NCI-H146 treated with DMSO at 0.1 percent for 48 hours (cell line): Measurements from ENCODE around the gene REEP3.
"Not testable (repeated sequence)": the region's sequence is repeated elsewhere in the genome, so short reads cannot be mapped to it uniquely, and the experiment has no call there.

ENCODE experiments used
- DNase-seq: peaks from one replicate; lab custom pipeline; 2025; ENCODE audit not compliant: unreplicated experiment; lab: John Stamatoyannopoulos, UW

REEP3 gene, protein sequence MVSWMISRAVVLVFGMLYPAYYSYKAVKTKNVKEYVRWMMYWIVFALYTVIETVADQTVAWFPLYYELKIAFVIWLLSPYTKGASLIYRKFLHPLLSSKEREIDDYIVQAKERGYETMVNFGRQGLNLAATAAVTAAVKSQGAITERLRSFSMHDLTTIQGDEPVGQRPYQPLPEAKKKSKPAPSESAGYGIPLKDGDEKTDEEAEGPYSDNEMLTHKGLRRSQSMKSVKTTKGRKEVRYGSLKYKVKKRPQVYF

GRCh38 chr10:63520500-63521415, at the start of gene REEP3:
Gene REEP3 (plus strand): TSS chr10:63521401. CDS start chr10:63521546, 145 bp downstream.
- DNase-seq = no peak

DNA sequence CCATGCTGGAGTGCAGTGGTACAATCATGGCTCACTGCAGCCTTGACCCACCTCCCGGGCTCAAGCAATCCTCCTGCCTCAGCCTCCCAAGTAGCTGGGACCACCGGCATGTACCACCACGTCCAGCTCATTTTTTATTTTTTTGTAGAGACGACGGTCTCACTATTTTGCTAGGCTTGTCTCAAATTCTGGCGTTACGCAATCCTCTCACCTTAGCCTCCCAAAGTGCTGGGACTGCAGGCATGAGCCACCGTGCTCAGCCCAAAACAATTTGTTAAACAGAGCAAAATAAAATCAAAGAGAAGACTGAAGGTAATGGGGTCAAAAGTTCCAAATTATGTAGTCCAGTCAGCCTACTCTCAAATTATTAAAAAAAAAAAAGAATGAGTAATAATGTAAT, 46.7 kb upstream of the REEP3 start:
- no peak for DNase-seq

DNA sequence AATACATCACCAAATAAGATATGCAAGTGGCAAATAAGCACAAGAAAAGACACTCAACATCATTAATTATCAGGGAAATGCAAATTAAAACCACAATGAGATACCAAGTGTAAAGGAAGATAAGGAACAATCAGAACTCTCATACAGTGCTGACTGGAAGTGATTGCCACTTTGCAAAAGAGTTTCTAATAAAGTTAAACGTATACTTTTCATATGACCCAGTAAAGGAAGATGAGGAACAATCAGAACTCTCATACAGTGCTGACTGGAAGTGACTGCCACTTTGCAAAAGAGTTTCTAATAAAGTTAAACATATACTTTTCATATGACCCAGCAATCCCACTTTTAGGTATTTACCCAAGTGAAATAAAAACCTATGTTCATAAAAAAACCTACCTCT, 43.3 kb upstream of the REEP3 start:
- DNase-seq = no peak

- DNase-seq = no peak
Measured at GRCh38 chr10:63478564-63478963, 42.6 kb upstream of the REEP3 start.

DNA sequence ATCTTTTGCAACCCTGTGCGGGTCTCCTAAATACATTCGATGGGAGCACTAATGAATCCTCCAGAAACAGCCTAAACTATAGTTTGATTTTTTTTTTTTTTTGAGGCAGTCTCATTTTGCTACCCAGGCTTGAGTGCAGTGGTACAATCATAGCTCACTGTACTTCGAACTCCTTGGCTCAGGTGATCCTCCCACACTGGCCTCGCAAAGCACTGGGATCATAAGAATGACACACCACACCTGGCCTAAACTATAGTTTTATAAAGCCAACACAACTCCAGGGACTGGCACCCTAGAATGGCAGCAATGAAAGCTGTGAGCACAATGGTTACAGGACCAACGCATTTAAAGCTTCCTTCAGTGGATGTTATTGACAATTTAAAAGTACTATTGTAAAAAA, 41.0 kb upstream of the REEP3 start:
- no peak for DNase-seq

DNA sequence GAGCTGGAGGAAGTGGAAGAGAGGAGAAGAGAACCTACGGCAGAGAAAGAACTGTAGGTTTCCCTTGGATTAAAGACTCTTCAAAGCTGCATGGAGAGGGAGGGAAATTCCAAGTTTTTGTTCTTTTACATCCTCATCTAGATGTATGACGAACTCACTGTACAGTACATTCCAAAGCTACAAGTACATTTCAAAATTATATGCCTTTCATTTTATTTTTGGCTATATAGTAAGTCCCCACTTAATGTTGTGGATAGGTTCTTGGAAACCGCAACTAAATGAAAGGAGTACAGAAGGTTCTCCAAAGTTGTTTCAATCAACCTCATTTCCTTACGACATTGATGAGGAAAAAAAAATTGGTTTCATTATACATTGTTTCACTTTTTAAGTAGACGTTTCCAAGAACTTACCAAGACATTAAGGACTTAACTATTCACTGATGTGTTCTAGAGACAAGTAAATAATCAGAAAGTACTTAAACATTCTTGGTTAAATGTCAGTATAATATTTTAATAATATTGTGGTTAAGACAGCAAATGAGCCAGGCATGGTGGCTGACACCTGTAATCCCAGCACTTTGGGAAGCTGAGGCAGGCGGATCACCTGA, 39.3 kb upstream of the REEP3 start:
- DNase-seq = no peak

DNA sequence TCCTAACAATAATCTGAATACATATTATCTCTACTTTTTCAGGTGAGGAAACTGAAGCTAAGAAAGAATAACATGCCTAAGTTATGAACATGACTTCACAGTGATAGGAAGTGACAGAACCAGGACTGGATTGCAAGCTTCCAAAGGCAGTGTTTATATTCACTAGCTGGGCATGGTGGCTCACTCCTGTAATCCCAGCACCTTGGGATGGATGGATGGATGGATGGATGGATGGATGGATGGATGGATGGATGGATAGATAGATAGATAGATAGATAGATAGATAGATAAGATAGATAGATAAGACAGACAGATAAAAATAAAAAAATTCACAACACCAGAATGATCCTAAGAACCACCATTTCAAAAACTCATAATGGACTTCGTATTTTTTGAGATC, 37.2 kb upstream of the REEP3 start:
- DNase-seq = no peak

DNA sequence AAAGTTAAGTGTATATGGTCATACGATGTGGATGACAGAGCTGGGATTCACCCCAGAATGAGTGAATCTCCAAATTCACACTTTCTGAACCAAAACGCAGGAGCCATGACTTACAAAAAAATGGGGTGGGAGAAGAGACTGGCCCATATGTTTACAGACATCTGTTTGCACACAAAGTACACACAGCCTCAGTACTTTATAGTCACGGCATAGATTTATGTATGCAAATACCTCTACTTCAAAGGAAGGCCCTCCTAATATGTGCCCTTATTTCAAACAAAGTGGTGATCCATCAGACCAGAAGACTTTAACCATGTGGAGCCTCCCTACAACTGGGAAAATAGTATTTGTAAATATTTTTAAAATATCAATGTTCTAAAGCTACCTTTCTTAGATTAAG, 33.2 kb upstream of the REEP3 start:
- DNase-seq = no peak

DNA sequence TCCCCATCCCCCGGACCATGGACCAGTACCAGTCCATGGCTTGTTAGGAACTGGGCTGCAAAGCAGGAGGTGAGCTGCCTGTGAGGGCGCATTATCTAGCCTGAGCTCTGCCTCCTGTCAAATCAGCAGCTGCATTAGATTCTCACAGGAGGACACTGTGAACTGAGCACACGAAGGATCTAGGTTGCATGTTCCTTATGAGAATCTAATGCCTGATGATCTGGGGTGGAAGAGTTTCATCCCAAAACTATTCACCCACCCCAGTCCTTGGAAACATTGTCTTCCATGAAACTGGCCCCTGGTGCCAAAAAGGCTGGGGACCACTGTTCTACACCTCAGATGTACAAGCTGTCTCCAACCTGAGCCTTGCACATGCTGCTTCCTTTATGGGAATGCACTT, 31.4 kb upstream of the REEP3 start:
- DNase-seq = no peak

DNA sequence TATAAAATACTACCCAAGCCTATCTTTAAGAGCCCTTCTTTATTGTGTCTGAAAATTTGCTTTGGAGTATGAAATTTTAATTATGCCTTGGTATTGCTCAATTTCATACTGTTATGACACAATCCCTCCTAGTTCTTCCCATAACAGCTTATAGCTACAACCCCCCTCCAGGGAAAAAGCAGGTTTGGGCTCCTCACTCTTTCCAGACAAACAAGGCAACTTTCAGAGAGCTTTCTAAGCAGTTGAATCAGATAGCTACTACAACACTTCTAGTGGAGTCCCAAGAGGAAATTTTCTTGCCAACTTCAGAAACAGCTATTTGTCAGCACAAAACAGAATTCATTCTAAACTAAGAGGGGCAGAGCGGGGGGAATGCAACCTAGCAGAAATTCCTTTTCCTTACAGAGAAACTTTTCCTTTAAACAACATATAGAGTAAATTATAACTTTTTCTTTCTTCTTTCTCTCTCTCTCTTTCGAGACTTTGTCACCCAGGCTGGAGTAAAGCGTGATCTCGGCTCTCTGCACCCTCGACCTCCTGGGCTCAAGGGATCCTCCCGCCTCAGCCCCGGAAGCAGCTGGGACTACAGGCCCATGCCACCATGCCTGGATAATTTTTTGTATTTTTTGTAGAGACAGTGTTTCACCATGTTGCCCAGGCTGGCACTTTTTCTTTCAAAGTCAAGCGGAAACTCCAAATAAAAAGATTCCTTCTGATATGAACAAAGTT, 29.4 kb upstream of the REEP3 start:
- no peak for DNase-seq

DNA sequence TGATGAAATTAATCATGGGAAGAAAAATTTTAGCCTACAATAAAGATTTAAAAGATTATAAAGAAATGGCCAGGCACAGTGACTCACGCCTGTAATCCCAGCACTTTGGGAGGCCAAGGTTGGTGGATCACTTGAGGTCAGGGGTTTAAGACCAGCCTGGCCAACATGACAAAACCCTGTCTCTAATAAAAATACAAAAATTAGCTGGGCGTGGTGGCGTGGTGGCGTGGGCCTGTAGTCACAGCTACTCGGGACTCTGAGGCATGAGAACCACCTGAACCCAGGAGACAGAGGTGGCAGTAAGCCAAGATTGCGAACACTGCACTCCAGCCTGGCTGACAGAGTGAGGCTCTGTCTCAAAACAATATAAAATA, 28.9 kb upstream of the REEP3 start:
- not testable (repeated sequence) for DNase-seq

GRCh38 chr10:63493004-63493403, 28.2 kb upstream of the REEP3 start:
- no peak for DNase-seq

GRCh38 chr10:63494951-63495350, 26.2 kb upstream of the REEP3 start:
- no peak for DNase-seq

GRCh38 chr10:63496561-63496960, 24.6 kb upstream of the REEP3 start:
- no peak for DNase-seq

- no peak for DNase-seq
Measured at GRCh38 chr10:63497321-63497720, 23.9 kb upstream of the REEP3 start.

DNA sequence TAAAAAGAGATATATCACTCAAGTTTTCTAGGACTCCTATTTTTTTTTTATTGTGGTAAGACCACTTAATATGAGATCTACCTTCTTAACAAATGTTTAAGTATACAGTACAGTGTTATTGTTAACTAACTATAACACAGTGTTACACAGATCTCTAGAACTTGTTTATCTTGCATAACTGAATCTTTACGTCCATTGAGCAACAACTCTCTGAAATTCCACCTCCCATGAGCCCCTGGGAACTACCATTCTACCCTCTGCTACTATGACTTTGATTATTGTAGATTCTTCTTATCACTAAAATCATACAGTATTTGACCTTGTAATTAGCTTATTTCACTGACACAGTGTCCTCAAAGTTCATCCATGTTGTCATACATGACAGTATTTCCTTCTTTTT, 22.5 kb upstream of the REEP3 start:
- no peak for DNase-seq

DNA sequence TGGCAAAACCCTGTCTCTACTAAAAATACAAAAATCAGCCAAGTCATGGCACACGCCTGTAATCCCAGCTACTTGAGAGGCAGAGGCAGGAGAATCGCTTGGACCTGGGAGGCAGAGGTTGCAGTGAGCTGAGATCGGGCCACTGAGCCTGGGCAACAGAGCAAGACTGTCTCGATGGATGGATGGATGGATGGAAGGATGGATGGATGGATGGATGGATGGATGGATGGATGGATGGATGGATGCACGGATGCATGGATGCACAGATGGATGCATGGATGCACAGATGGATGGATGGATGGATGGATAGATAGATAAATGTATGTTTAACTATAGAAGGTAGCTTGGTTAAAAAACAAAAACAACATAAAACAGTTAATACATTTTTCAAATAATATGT, 20.6 kb upstream of the REEP3 start:
- not testable (repeated sequence) for DNase-seq

DNA sequence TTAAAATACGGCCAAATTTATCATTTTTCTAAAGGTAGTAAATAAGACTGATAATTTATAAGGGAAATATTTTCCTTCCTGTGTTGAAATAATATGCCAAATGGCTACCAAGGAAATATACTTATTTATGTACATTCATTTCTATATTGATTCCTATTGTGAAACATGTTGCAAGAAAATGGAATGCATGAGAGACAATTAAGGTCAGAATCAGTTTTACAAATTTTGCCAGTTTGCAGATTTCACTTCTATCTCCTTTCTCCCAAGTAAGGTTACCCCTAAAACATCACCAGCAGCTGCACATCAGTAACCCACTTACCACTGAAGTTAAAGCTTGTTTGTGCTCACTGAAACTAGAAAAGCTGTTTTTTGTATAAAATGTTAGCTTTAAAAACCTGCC, 19.2 kb upstream of the REEP3 start:
- no peak for DNase-seq

GRCh38 chr10:63502832-63503231, 18.4 kb upstream of the REEP3 start:
- no peak for DNase-seq

DNA sequence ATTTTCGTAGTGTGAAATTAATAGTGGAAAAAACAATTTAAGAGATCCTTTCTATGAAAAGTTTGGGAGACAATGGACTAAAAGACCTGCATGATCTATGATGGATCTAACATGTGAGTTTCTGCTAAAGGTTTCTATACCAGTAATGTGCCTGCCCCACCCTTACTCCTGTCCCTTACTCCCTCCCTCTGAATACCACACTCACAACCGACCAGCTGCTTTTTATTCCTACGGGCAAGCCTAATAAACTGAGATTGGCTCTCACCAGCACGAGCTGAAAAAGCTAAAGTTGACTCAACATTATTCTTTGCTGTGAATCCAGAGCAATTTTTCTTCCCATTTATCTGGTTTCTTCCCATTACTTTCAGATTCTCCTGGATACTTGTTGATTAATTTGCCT, 17.8 kb upstream of the REEP3 start:
- DNase-seq = no peak

GRCh38 chr10:63504145-63504881, 16.9 kb upstream of the REEP3 start:
- no peak for DNase-seq
